Stimulated activated CD8-positive, alpha-beta memory T cell treated with anti-CD3 and anti-CD28 coated beads, Interleukin-4, amount 100 ng/mL, for 4 hours (primary cell): ENCODE data around the gene S1PR3.
A peak's percentile ranks its signal among the peaks of the same experiment; 100 is the strongest.

Experiments used
- DNase-seq, 2 donors: peaks; one replicate each; pipeline ENCODE4 v3.0.0-alpha.2; 2020; ENCODE audit warnings: low read depth in 2 of 2, low spot score in 1 of 2

Gene S1PR3

DNA sequence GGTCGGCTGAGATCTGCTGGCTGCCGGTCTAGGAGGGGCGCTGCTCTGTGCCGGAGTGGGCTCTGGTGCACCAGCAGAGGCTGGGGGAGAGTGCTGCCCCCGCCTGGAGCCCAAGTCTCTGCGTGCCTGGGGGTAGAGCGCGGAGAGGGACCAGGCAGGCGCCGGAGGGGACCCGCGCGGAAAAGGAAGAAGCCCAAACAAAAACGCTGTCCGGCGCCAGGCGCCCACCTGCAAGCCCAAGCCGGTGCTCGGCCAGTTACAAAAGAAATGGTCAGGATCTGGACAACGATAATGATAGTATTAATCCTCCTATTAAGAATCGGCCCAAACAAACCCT, 571 bp upstream of the S1PR3 start:
- no peak for DNase-seq

- no peak for DNase-seq
Observed at GRCh38 chr9:88992556-88992955, 1.3 kb downstream of the S1PR3 start.

DNA sequence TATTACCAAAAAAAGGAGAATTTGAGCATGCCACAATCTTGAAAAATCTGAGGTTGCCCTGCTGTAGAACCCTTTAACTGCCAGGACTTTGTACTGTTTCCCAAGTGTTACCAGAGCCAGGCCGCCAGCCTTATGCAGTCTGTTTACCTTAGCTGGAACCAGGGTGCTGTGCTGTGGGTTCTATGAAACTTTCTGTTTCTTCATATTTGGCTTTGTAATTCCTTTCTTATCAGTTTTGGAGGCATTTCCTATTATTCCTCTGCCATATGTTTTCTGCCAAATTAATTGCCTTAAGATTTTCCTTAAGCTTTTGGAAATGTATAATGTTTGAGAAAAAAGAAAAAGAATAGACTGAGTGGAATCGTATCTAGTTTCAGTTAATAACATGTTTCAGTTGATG, 2.1 kb downstream of the S1PR3 start:
- no peak for DNase-seq

- no peak for DNase-seq
Observed at GRCh38 chr9:88993871-88994460, 2.7 kb downstream of the S1PR3 start.

GRCh38 chr9:88994469-88995199, 3.4 kb downstream of the S1PR3 start:
- no peak for DNase-seq

GRCh38 chr9:88995200-88995577, 3.9 kb downstream of the S1PR3 start:
- no peak for DNase-seq

- no peak for DNase-seq
Observed at GRCh38 chr9:88995627-88996026, 4.4 kb downstream of the S1PR3 start.

DNA sequence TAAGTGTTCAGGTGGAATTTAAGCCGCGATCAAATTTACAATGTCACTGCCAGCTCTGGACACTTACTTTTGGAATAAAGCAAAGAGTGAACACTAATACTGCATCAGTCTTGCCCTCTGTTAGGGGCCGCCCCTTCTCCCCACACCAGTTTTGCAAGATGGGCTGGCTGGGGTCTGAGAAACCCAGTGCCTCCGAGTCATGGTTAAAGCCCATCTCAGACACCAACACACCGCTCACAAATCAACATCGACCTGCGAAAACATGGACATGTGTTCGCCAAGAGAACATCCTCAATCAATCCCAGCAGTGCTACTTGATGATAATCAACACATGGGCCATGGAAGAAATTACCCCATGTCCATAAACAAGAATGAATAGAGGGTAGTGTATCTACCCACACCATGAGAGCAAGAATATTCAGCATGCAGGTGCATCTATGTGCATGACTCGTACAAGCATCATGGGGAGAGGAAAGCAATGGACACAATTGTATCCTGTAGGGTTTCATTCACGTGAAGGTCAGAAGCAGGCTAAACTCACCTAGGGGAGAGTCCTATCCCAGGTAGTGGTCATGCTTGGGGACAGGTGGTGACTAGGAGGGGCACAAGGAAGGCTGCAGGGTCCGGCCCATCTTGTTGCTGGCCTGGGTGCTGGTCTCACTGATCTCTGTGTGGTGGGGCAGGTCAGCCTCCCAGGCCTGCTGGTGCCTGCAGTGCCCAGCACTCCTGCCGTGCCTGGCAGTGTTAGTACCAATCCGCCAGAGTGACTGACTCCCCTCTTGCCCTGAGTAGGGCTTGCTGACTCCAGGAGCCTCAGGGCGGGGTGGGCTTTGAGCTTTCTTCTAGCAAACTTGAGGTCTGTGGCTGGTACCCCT, 5.0 kb downstream of the S1PR3 start:
- DNase-seq = no peak

DNA sequence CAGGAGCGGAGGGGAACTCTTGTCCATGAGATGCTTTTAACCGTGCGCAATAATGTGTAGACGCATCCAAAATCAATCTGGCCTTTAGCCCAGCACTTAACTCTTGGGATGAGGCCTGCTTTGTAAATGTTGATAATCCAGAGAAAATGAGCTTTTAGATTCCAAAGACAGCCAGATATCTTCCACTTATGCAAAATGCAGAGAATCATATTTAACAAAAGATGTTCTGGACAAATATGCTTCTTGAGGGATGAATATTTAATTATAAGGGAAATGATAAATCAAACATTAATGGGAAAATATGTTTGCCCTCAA, 5.6 kb downstream of the S1PR3 start:
- no peak for DNase-seq

- no peak for DNase-seq
Observed at GRCh38 chr9:88997646-88998045, 6.4 kb downstream of the S1PR3 start.

DNA sequence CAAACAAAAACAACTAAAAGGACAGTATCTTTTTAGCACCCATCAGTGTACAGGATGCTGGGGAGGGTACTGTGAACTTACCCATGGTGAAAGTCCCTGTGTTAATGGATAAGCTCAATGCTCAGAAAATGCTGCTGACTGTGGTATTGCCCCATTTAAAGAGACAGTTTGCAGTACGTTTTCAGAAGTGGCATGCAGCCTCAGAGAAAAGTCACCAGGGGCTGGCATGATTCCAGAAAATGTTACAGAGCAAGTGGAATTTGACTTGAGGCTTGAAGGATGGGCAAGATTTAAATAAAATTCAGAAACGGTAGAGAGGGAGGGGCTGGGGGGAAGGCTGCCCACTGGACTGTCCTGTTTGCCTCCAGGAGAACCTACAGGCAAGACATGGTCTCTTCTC, 7.2 kb downstream of the S1PR3 start:
- no peak for DNase-seq

DNA sequence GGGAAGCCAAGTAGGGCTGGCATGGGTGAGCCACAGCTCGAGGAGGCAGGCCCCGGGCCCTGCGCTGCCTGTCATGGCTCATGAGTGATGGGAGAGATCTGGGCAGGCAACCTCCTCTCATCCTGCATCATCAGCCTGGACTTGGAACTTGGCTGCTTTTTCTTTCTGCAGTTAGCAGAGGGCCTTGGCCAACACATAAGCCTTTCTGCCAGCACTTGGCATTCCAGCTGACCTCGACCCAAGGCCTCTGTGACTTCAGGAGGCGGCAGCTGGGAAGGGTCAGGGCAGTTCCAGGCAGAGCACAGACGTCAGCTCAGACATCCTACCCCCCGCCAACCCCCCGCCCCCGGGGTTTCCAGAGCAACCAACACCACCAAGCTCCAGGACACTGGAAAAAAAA, 7.6 kb downstream of the S1PR3 start:
- DNase-seq = no peak

- DNase-seq = no peak
Observed at GRCh38 chr9:89000371-89000781, 9.1 kb downstream of the S1PR3 start.

DNA sequence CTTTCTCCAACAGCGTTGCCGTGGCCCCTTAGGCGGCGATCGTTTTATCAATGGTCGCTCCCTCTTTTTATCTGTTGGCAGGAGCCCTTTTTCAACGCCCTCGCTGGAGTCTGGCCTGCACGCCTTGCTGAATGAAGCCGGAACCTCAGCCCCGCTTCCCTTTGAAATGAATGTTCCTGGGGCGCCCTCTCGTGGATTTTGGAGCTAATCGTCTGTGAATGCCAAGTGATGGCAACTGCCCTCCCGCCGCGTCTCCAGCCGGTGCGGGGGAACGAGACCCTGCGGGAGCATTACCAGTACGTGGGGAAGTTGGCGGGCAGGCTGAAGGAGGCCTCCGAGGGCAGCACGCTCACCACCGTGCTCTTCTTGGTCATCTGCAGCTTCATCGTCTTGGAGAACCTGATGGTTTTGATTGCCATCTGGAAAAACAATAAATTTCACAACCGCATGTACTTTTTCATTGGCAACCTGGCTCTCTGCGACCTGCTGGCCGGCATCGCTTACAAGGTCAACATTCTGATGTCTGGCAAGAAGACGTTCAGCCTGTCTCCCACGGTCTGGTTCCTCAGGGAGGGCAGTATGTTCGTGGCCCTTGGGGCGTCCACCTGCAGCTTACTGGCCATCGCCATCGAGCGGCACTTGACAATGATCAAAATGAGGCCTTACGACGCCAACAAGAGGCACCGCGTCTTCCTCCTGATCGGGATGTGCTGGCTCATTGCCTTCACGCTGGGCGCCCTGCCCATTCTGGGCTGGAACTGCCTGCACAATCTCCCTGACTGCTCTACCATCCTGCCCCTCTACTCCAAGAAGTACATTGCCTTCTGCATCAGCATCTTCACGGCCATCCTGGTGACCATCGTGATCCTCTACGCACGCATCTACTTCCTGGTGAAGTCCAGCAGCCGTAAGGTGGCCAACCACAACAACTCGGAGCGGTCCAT, 10.0 kb downstream of the S1PR3 start:
- DNase-seq = peak; percentile 31 to 49

DNA sequence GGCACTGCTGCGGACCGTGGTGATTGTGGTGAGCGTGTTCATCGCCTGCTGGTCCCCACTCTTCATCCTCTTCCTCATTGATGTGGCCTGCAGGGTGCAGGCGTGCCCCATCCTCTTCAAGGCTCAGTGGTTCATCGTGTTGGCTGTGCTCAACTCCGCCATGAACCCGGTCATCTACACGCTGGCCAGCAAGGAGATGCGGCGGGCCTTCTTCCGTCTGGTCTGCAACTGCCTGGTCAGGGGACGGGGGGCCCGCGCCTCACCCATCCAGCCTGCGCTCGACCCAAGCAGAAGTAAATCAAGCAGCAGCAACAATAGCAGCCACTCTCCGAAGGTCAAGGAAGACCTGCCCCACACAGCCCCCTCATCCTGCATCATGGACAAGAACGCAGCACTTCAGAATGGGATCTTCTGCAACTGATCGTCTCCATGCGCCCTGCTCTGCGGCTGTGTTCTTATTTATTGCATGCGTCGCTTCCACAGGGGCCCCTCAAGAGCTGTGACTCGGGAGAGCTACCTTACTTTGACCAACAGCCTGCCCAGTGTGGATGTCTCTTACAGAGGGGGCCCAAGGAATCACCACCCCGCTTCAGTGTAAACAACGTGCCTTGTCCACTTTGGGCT, 10.8 kb downstream of the S1PR3 start:
- DNase-seq = no peak

DNA sequence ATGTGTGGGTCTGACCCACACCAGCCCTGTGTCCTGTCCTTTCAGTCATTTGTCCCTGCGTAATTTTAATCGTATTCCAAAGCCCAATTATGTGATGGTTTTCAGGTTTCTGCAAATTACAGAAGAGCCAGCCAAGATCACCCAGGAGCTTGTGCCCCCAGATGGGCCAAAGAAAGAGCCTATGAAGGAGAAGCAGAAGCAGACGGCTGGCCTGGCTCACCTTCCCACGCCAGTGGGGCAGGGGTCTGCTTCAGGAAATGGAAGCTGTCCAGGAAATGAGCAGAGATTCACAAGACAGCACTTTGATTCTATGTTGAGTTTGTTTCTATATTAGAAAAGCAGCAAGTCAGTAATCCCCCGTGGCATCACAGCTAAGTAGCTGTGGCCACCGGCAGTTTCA, 11.7 kb downstream of the S1PR3 start:
- no peak for DNase-seq

DNA sequence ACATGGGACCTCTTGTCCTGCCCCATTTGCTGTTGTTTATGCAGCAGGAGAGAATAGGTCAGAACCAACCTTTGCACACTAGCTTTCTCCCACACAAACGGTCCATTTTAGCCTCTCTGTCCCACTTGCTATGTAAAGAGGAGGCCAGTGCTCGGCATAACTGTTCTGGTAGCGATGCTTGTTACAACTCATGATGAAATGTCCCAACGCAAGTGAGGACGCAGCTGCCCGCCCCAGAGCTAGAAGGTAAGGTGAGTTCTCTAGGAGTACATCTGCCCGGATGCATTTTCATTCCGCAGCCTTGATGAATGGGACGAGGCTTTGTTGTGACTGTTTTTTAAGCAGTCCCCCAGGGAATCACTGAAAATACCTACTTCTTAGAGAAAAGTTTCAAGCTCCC, 14.1 kb downstream of the S1PR3 start:
- DNase-seq = no peak

DNA sequence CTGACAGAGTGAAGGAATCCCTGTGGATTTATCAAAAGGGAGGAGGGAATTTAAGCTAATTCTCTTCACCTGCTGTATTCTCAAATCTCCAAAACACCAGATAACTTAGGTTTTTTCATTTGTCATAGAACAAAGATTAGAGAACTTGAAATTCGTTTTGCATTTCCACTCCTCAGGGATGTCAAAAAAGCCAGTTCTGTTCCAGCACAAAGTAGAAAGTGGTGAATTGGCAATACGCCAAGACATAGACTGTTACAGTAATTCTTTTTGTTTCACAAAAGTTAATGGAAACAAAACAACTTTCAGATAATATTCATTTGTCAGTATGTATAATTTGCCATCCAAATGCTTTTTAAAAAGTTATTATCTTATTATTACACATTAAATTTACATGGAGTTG, 15.0 kb downstream of the S1PR3 start:
- DNase-seq = no peak

DNA sequence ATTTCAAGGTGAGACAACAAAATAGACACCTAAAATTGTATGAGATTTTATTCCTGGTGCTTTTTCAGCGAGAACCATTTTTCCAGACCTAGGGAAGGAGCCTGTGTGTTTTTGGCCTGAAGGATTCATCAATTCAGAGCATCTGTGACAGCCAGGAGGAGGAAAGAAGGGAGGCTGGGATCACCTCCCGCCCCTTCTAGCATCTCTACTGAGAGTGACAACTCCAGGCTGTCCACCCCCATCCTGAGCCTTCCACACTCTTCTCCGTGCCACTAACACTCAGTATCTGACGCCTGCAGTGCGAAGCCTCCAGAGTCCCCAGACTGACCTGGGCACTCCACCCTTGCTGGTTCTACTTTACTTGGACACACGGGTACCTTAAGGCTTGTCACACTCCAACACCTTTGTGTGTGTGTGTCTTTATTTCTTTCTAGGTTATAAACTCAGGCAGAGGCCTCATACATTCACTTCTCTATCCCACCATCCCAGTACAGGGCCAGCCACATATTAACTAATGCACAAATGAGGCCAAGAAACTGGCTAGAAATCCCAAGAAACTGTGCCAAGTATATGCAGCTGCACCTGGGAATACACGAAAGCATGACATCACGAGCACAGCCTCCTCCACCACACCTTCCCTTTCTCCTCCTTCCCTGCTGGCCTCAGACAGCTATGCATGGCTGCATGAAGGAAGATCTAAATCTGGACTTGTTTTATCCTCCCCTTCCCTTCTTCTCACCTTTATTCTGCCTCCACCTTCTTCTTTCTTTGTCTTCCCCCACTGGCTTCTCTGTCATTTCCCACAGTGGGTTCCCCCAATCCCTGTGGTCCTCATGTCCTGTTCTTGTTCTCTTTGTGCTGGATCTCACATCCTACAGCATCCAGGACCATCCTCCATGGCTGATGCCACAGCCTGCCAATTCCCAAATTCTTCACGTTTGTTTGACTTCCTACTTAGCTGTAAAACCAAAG, 16.0 kb downstream of the S1PR3 start:
- no peak for DNase-seq
